Neural cell (in vitro differentiated cells): Measurements from ENCODE around the gene BCKDK. TPM values are rescaled to one million over a fixed set of nuclear protein-coding genes. Genes with fewer than 3 reads are reported as not detected.
"Not testable (repeated sequence)": the region's sequence is repeated elsewhere in the genome, so short reads cannot be mapped to it uniquely, and the experiment has no call there.

Experiments
- H2AFZ ChIP-seq: fragments of 200-600, 300-800 bp; sonication (generic), shearing (Covaris generic); 2 replicates; pipeline ENCODE4 v1.6.0; 2014; ENCODE audit warnings: low read depth, mild to moderate bottlenecking, antibody characterized with exemption, low read length, moderate library complexity
- H3F3A ChIP-seq: fragments of 200-600 bp; shearing (Covaris generic); 2 replicates; pipeline ENCODE4 v1.6.1; 2016; ENCODE audit warnings: mild to moderate bottlenecking, moderate library complexity, mixed read lengths, antibody characterized with exemption, low read length; ENCODE audit not compliant: insufficient read depth, poor library complexity, severe bottlenecking
- H3K27ac ChIP-seq: fragments of 200-600, 300-800 bp; sonication (generic), shearing (Covaris generic); 2 replicates; pipeline ENCODE4 v1.5.1; 2014; ENCODE audit warnings: mild to moderate bottlenecking, low read length, moderate library complexity
- H3K27me3 ChIP-seq: fragments of 300-800, 200-600 bp; sonication (generic), shearing (Covaris generic); 2 replicates; pipeline ENCODE4 v1.6.0; 2014; ENCODE audit warnings: mild to moderate bottlenecking, low read depth, low read length, moderate library complexity; ENCODE audit not compliant: insufficient read depth
- H3K36me3 ChIP-seq: fragments of 300-800, 200-600 bp; sonication (generic), shearing (Covaris generic); 2 replicates; pipeline ENCODE4 v1.5.1; 2014; ENCODE audit warnings: mild to moderate bottlenecking, antibody characterized with exemption, low read length, moderate library complexity; ENCODE audit not compliant: insufficient read depth
- H3K4me2 ChIP-seq: fragments of 300-800, 200-600 bp; sonication (generic), shearing (Covaris generic); 2 replicates; pipeline ENCODE4 v1.6.0; 2014; ENCODE audit warnings: mild to moderate bottlenecking, low read length
- H3K4me3 ChIP-seq: fragments of 300-800, 200-600 bp; sonication (generic), shearing (Covaris generic); 2 replicates; pipeline ENCODE4 v1.5.1; 2014; ENCODE audit warnings: mild to moderate bottlenecking, low read length, moderate library complexity
- H3K79me2 ChIP-seq: fragments of 200-600 bp; shearing (Covaris generic); replicated peaks from 2 replicates; pipeline ENCODE4 v1.6.0; 2014; ENCODE audit warnings: mild to moderate bottlenecking, low read length, moderate library complexity; ENCODE audit not compliant: insufficient read depth
- H3K9ac ChIP-seq: fragments of 300-800, 200-600 bp; sonication (generic), shearing (Covaris generic); 2 replicates; pipeline ENCODE4 v1.6.1; 2016; ENCODE audit warnings: mild to moderate bottlenecking, low read length, mixed read lengths
- H3K9me2 ChIP-seq: fragments of 200-600 bp; shearing (Covaris generic); 2 replicates; pipeline ENCODE4 v1.6.1; 2016; ENCODE audit warnings: mild to moderate bottlenecking, low read length, mixed read lengths; ENCODE audit not compliant: insufficient read depth
- H3K9me3 ChIP-seq: fragments of 200-600, 300-800 bp; sonication (generic), shearing (Covaris generic); 2 replicates; pipeline ENCODE4 v1.6.1; 2016; ENCODE audit warnings: mild to moderate bottlenecking, mixed run types, low read length, moderate library complexity, mixed read lengths
- H4K20me1 ChIP-seq: fragments of 200-600 bp; shearing (Covaris generic); 2 replicates; pipeline ENCODE4 v1.6.1; 2016; ENCODE audit warnings: mild to moderate bottlenecking, mixed run types; ENCODE audit not compliant: insufficient read depth
- CTCF ChIP-seq: fragments of 450-650 bp; IDR thresholded peaks from 2 replicates; pipeline ENCODE4 v1.5.1; 2014; ENCODE audit warnings: antibody characterized with exemption, mild to moderate bottlenecking, moderate library complexity; ENCODE audit not compliant: poor library complexity, severe bottlenecking
- EP300 ChIP-seq: fragments of 450-650 bp; conservative IDR thresholded peaks from 2 replicates; pipeline ENCODE4 v1.6.1; 2014; ENCODE audit warnings: antibody characterized with exemption, mild to moderate bottlenecking, moderate library complexity; ENCODE audit not compliant: poor library complexity, severe bottlenecking
- EZH2 ChIP-seq: fragments of 200-600, 300-800 bp; shearing (Covaris generic), sonication (generic); IDR thresholded peaks from 2 replicates; pipeline ENCODE4 v1.6.1; 2014; ENCODE audit warnings: antibody characterized with exemption, low read length, borderline replicate concordance, mild to moderate bottlenecking; ENCODE audit not compliant: insufficient read depth, poor library complexity, severe bottlenecking
- MXI1 ChIP-seq: fragments of 450-650 bp; conservative IDR thresholded peaks from 2 replicates; pipeline ENCODE4 v1.6.1; 2014; ENCODE audit warnings: antibody characterized with exemption, mild to moderate bottlenecking; ENCODE audit not compliant: poor library complexity, severe bottlenecking
- POLR2AphosphoS5 ChIP-seq: IDR thresholded peaks from 2 replicates; pipeline ENCODE4 v1.6.1; 2012
- RAD21 ChIP-seq: fragments of 450-650 bp; conservative IDR thresholded peaks from 2 replicates; pipeline ENCODE4 v1.6.1; 2014; ENCODE audit warnings: antibody characterized with exemption, mild to moderate bottlenecking, moderate library complexity
- REST ChIP-seq: IDR thresholded peaks from 2 replicates; pipeline ENCODE4 v1.6.1; 2012; ENCODE audit warnings: borderline replicate concordance
- SMC3 ChIP-seq: fragments of 450-650 bp; conservative IDR thresholded peaks from 2 replicates; pipeline ENCODE4 v1.6.1; 2014; ENCODE audit warnings: antibody characterized with exemption, mild to moderate bottlenecking, moderate library complexity; ENCODE audit not compliant: poor library complexity
- TAF1 ChIP-seq: IDR thresholded peaks from 2 replicates; pipeline ENCODE4 v1.6.1; 2012; ENCODE audit warnings: low read depth
- polyA plus RNA-seq: library from polyadenylated mRNA; depleted of rRNA; stranded (reverse); fragments of >200 nt; gene quantifications from 2 replicates; pipeline ENCODE4 v1.2.3, GENCODE V29; 2014

Gene BCKDK
- polyA plus RNA-seq, 1 donor from 2014 or later: 26.8 TPM

GRCh38 chr16:31149894-31150890, 42.0 kb downstream of the BCKDK start, which contains the start of gene PRSS36:
Gene PRSS36 (minus strand): TSS chr16:31150066. CDS start chr16:31150035, 31 bp downstream.
- Histone ChIP-seq H3K9me2 (no peaks in the 10 kb centered on the region), H3K27me3 (no peaks in the 10 kb centered on the region), H4K20me1 (no peaks in the 10 kb centered on the region), H2AFZ (no peak within 1 kb of the TSS), H3K9me3 (no peaks in the 10 kb centered on the region), H3K36me3 (no peaks in the 10 kb centered on the region), H3K4me2 (no peak within 1 kb of the TSS), H3K79me2 (no peaks in the 10 kb centered on the region), H3K9ac (no peak within 1 kb of the TSS), H3K27ac (no peak within 1 kb of the TSS), H3F3A (no peaks in the 10 kb centered on the region), H3K4me3 (no peak within 1 kb of the TSS)
- no peak for TF ChIP-seq SMC3
- TF ChIP-seq TAF1: no peak
- no peak for TF ChIP-seq EZH2
- no peak for TF ChIP-seq POLR2AphosphoS5
- no peak for TF ChIP-seq MXI1
- no peak for TF ChIP-seq EP300
- TF ChIP-seq RAD21: no peak
- no peak for TF ChIP-seq CTCF
- TF ChIP-seq REST: no peak

- not testable (repeated sequence) for H3K9ac ChIP-seq, H2AFZ ChIP-seq, H3K36me3 ChIP-seq, H4K20me1 ChIP-seq, H3K27ac ChIP-seq, H3K27me3 ChIP-seq, H3K4me3 ChIP-seq, H3K9me2 ChIP-seq, H3K4me2 ChIP-seq, H3K9me3 ChIP-seq, H3F3A ChIP-seq, H3K79me2 ChIP-seq
Observed at GRCh38 chr16:31150976-31151375, 42.8 kb downstream of the BCKDK start.
